ENCODE data around the gene NCAM1.

DNA sequence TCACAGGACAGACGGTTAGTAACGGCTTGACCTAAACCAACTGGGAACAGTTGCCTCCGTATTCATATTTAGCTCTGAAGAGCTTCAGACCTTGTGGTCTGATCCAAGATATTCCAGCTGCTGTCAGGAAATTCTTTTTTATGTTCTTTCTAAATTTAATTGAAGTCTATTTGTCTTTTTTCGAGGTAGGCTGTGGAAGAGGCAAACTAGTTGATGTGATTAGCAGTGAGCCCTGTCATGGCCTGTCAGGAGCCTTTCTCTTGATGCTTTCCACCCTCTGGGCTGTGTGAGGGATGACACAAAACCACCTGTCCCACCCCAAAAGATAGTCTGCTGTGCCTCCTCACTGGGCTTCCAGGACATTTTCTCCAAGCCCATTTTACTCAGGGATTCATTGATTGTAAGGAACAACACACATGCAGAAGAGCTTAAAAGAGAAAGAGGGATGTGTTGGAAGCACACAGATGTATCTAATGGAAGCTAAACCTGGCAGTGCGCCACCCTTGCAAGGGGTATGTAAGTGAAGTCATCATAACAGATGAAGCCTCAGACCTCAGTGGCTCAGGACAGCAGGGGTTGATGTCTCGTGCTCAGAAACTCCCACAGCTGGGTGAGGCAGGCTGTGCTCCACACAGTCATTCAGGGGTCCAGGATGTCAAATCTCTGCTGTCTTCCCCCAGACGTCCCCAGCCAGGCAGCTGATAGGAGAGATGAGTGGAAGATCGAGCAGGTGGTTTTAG, 170.0 kb downstream of the NCAM1 start:
- TF ChIP-seq, protein P1, sequence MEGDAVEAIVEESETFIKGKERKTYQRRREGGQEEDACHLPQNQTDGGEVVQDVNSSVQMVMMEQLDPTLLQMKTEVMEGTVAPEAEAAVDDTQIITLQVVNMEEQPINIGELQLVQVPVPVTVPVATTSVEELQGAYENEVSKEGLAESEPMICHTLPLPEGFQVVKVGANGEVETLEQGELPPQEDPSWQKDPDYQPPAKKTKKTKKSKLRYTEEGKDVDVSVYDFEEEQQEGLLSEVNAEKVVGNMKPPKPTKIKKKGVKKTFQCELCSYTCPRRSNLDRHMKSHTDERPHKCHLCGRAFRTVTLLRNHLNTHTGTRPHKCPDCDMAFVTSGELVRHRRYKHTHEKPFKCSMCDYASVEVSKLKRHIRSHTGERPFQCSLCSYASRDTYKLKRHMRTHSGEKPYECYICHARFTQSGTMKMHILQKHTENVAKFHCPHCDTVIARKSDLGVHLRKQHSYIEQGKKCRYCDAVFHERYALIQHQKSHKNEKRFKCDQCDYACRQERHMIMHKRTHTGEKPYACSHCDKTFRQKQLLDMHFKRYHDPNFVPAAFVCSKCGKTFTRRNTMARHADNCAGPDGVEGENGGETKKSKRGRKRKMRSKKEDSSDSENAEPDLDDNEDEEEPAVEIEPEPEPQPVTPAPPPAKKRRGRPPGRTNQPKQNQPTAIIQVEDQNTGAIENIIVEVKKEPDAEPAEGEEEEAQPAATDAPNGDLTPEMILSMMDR (IDR thresholded peaks at IDR 0.05), result no peak
- no peak for TF ChIP-seq POLR2A (IDR thresholded peaks at IDR 0.05)

Measured in Peyer's patch (tissue), 4 donors.